Stimulated activated CD8-positive, alpha-beta memory T cell treated with anti-CD3 and anti-CD28 coated beads, Interleukin-4, amount 100 ng/mL, for 48 hours (primary cell): ENCODE measurements around the gene OPCML.

ENCODE experiments used
- DNase-seq: peaks from one replicate; pipeline ENCODE4 v3.0.0-alpha.2; 2020

Gene OPCML

GRCh38 chr11:132865623-132866022 lies 666.7 kb downstream of the OPCML start:
- DNase-seq, result no peak

GRCh38 chr11:132864811-132865576 lies 667.3 kb downstream of the OPCML start:
- DNase-seq, result no peak

GRCh38 chr11:132862933-132863332 lies 669.4 kb downstream of the OPCML start:
- no peak for DNase-seq

- no peak for DNase-seq
Measured at GRCh38 chr11:132862137-132862536, 670.2 kb downstream of the OPCML start.

- no peak for DNase-seq
Measured at GRCh38 chr11:132859306-132859705, 673.0 kb downstream of the OPCML start.

GRCh38 chr11:132858223-132858622 lies 674.1 kb downstream of the OPCML start:
- no peak for DNase-seq

GRCh38 chr11:132856032-132856431 lies 676.3 kb downstream of the OPCML start:
- DNase-seq, result no peak

GRCh38 chr11:132855516-132855915 lies 676.8 kb downstream of the OPCML start:
- DNase-seq, result no peak

- DNase-seq, result no peak
Measured at GRCh38 chr11:132853886-132854285, 678.4 kb downstream of the OPCML start.

GRCh38 chr11:132852361-132852760 lies 679.9 kb downstream of the OPCML start:
- no peak for DNase-seq

GRCh38 chr11:132851247-132851646 lies 681.1 kb downstream of the OPCML start:
- no peak for DNase-seq

- no peak for DNase-seq
Measured at GRCh38 chr11:132850266-132850665, 682.0 kb downstream of the OPCML start.

GRCh38 chr11:132848336-132848735 lies 684.0 kb downstream of the OPCML start:
- no peak for DNase-seq

GRCh38 chr11:132846075-132846474 lies 686.2 kb downstream of the OPCML start:
- no peak for DNase-seq

- no peak for DNase-seq
Measured at GRCh38 chr11:132844956-132845696, 687.2 kb downstream of the OPCML start.

GRCh38 chr11:132840660-132841059 lies 691.6 kb downstream of the OPCML start:
- no peak for DNase-seq

- no peak for DNase-seq
Measured at GRCh38 chr11:132840191-132840590, 692.1 kb downstream of the OPCML start.

- no peak for DNase-seq
Measured at GRCh38 chr11:132839236-132839945, 692.9 kb downstream of the OPCML start.

GRCh38 chr11:132838627-132839026 lies 693.7 kb downstream of the OPCML start:
- no peak for DNase-seq

GRCh38 chr11:132831272-132831671 lies 701.0 kb downstream of the OPCML start:
- no peak for DNase-seq

GRCh38 chr11:132824642-132825041 lies 707.7 kb downstream of the OPCML start:
- DNase-seq, result no peak

GRCh38 chr11:132822276-132822675 lies 710.0 kb downstream of the OPCML start:
- DNase-seq, result no peak

GRCh38 chr11:132821499-132821898 lies 710.8 kb downstream of the OPCML start:
- no peak for DNase-seq

- DNase-seq, result no peak
Measured at GRCh38 chr11:132821014-132821413, 711.3 kb downstream of the OPCML start.
